GM12878 (cell line): Measurements from ENCODE around the gene RPUSD1. TPM values are rescaled to one million over a fixed set of nuclear protein-coding genes. Genes with fewer than 3 reads are reported as not detected.

Source experiments
- ATAC-seq: fragments of 200-7000 bp; cut with Tn5 transposase; 3 replicates; pipeline ENCODE4 v1.9.1; 2020; ENCODE audit warnings: mild to moderate bottlenecking, moderate library complexity
- BruUV-seq: library from RNA; stranded (reverse); fragments of 400-500 nt; replicated peaks from 2 replicates; lab custom pipeline; 2021; lab: Mats Ljungman, UMichigan
- CTCF ChIA-PET: fragments of 300-600 bp; sonication (Branson Sonifier 250); formaldehyde crosslinking; extraction: SDS; loops from one replicate; lab custom pipeline; 2021; ENCODE audit warnings: inconsistent platforms; lab: Yijun Ruan, JAX
- POLR2A ChIA-PET: fragments of 350-600 bp; formaldehyde crosslinking; extraction: SDS; loops from one replicate; lab custom pipeline; 2021; ENCODE audit warnings: inconsistent platforms; lab: Charles Lee
- RAD21 ChIA-PET: fragments of 300-600 bp; sonication (Branson Sonifier 250); formaldehyde crosslinking; loops from one replicate; lab custom pipeline; 2023; ENCODE audit warnings: antibody characterized with exemption; ENCODE audit not compliant: unreplicated experiment; lab: Charles Lee
- SMC1A ChIA-PET: fragments of 300-600 bp; sonication (Branson Sonifier 250); formaldehyde crosslinking; loops from one replicate; lab custom pipeline; 2023; ENCODE audit not compliant: unreplicated experiment, uncharacterized antibody; lab: Charles Lee
- DNase-seq: peaks from one replicate; pipeline ENCODE4 v3.0.0-alpha.2; 2011; ENCODE audit warnings: low read depth, low spot score
- FAIRE-seq: peaks from 3 replicates; lab custom pipeline; 2011; peaks lifted over from hg19 to GRCh38; lab: Jason Lieb, UNC
- H2AFZ ChIP-seq: 2 replicates; pipeline ENCODE4 v1.6.0; 2011; ENCODE audit warnings: low read depth, low read length, control low read depth; ENCODE audit not compliant: control insufficient read depth
- H3K27ac ChIP-seq: 2 replicates; pipeline ENCODE4 v1.5.1; 2011; ENCODE audit warnings: control low read depth; ENCODE audit not compliant: control insufficient read depth, insufficient read depth
- H3K27me3 ChIP-seq, 2 experiments: replicated peaks in 1 of 2; 2 replicates each; pipeline versions ENCODE4 v1.6.0 to v1.6.1; 2011; ENCODE audit warnings: low read length in 1 of 2; ENCODE audit not compliant: control insufficient read depth in 2 of 2, insufficient read depth in 2 of 2
- H3K36me3 ChIP-seq, 2 experiments: 2 replicates each; pipeline ENCODE4 v1.5.1; 2011; ENCODE audit warnings: low read length in 1 of 2; ENCODE audit not compliant: control insufficient read depth in 2 of 2, insufficient read depth in 2 of 2
- H3K4me1 ChIP-seq: 2 replicates; pipeline ENCODE4 v1.6.1; 2011; ENCODE audit warnings: mild to moderate bottlenecking, low read length, moderate library complexity, mixed read lengths; ENCODE audit not compliant: control insufficient read depth, insufficient read depth
- H3K4me2 ChIP-seq: 2 replicates; pipeline ENCODE4 v1.6.0; 2011; ENCODE audit warnings: control low read depth; ENCODE audit not compliant: control insufficient read depth, insufficient read depth
- H3K4me3 ChIP-seq: fragments of 200-600 bp; sonication (generic); 2 replicates; pipeline ENCODE4 v1.5.1; 2016
- H3K79me2 ChIP-seq: 2 replicates; pipeline ENCODE4 v1.6.0; 2011; ENCODE audit warnings: low read length; ENCODE audit not compliant: control insufficient read depth, insufficient read depth
- H3K9ac ChIP-seq: 2 replicates; pipeline ENCODE4 v1.8.0; 2011; ENCODE audit warnings: low read length, control low read depth, mixed read lengths; ENCODE audit not compliant: control insufficient read depth, insufficient read depth
- H3K9me3 ChIP-seq: replicated peaks from 3 replicates; pipeline ENCODE4 v1.5.1; 2011; ENCODE audit warnings: mild to moderate bottlenecking, low read length; ENCODE audit not compliant: control insufficient read depth, insufficient read depth
- H4K20me1 ChIP-seq: 2 replicates; pipeline ENCODE4 v1.6.0; 2011; ENCODE audit not compliant: control insufficient read depth, insufficient read depth
- ATF3 ChIP-seq: IDR thresholded peaks from 2 replicates; pipeline ENCODE4 v1.6.1; 2011; ENCODE audit warnings: low read depth, mild to moderate bottlenecking, low read length, moderate library complexity, borderline replicate concordance; ENCODE audit errors: extremely low read depth
- CBFB ChIP-seq: IDR thresholded peaks from 2 replicates; pipeline ENCODE4 v1.6.1; 2016; ENCODE audit warnings: antibody characterized with exemption, low read depth
- CEBPB ChIP-seq, 2 experiments: fragments of 150-350 bp in 1 of 2; IDR thresholded peaks; 2 replicates each; pipeline ENCODE4 v1.6.1; 2012 to 2014; ENCODE audit warnings: low read depth in 2 of 2, low read length in 2 of 2, borderline replicate concordance in 1 of 2, inconsistent platforms in 1 of 2
- IKZF2 ChIP-seq, 2 experiments: fragments of 450-650 bp; IDR thresholded peaks; 2 replicates each; pipeline ENCODE4 v1.6.1; 2017; ENCODE audit warnings: mild to moderate bottlenecking in 2 of 2, moderate library complexity in 2 of 2
- IRF4 ChIP-seq: IDR thresholded peaks from 2 replicates; pipeline ENCODE4 v1.6.1; 2011; ENCODE audit warnings: low read depth, low read length
- IRF5 ChIP-seq: fragments of 450-650 bp; IDR thresholded peaks from 2 replicates; pipeline ENCODE4 v1.6.1; 2017; ENCODE audit warnings: borderline replicate concordance
- NFYA ChIP-seq: IDR thresholded peaks from 2 replicates; pipeline ENCODE4 v1.6.1; 2011; ENCODE audit warnings: low read depth, mild to moderate bottlenecking, low read length, improper control_type of control experiment, borderline replicate concordance
- ZNF217 ChIP-seq: fragments of 450-650 bp; IDR thresholded peaks from 2 replicates; pipeline ENCODE4 v1.6.1; 2017; ENCODE audit warnings: antibody characterized with exemption, mild to moderate bottlenecking
- ZNF592 ChIP-seq: fragments of 450-650 bp; IDR thresholded peaks from 2 replicates; pipeline ENCODE4 v1.6.1; 2017; ENCODE audit warnings: mild to moderate bottlenecking, moderate library complexity
- WGBS: methylation state at CpG from one replicate; pipeline ENCODE4 v1.1.6; 2016; ENCODE audit warnings: low lambda C conversion rate; ENCODE audit not compliant: insufficient replicate concordance, insufficient coverage; ENCODE audit errors: missing lambda C conversion rate; 5-methylcytosine and 5-hydroxymethylcytosine counted together
- in situ Hi-C: fragments of 300-500 bp; cut with MboI; formaldehyde crosslinking; loops from 9 replicates; pipeline ENCODE4 v1.14.3; 2018; ENCODE audit warnings: mixed read lengths
- intact Hi-C: fragments of 100-400 bp; cut with micrococcal nuclease; formaldehyde crosslinking; loops from one replicate; pipeline ENCODE4 v1.14.2; 2022; ENCODE audit not compliant: unreplicated experiment
- polyA plus RNA-seq, 11 experiments: library from polyadenylated mRNA; depleted of rRNA in 4 of 11; unstranded in 6 of 11; stranded (reverse) in 5 of 11; fragments of >200 nt; fragmentation: Nextera tagmentation in 4 of 11; fragmentation: Illumina TruSeq in 1 of 11; extraction: Ambion mirVana in 4 of 11; extraction: Trizol in 1 of 11; gene quantifications; 1 replicate in 1 of 11; 2 replicates in 10 of 11; pipeline versions ENCODE4 v1.2.1 to v1.2.3, GENCODE V29; 2011 to 2016; ENCODE audit warnings: inconsistent platforms in 2 of 11, missing spikeins in 2 of 11, low read depth in 1 of 11
- total RNA-seq, 4 experiments: library from RNA; depleted of rRNA in 3 of 4; stranded (reverse); fragments of >200 nt in 3 of 4; fragmentation: Illumina TruSeq in 1 of 4; extraction: Trizol in 1 of 4; gene quantifications; 2 replicates each; pipeline versions ENCODE4 v1.2.1 to v1.2.3, GENCODE V29; 2013 to 2021

RPUSD1 gene
- total and polyA plus RNA-seq, 10 of the 15 experiments (the other 5 are each of a cell fraction or from before 2014, with no cell fraction given): 0.55 to 49.9 (median 21.1) TPM

- H3K9me3 ChIP-seq: no peaks in the 10 kb centered on the region
- H3K4me1 ChIP-seq: no peaks in the 10 kb centered on the region
- ATAC-seq: no peak
- TF ChIP-seq IKZF2 (IDR thresholded peaks at IDR 0.05) (no peak), NFYA (no peak), IRF4 (no peak)
- H3K27me3 ChIP-seq: peaks cover 0 to 2% of the 10 kb centered on the region in 2 experiments; a peak in 3 of 4 replicates
- no peaks in the 10 kb centered on the region for H3K79me2 ChIP-seq
- CTCF ChIA-PET: no interaction called here
- 97% methylated on average over 35 of the region's 38 CpGs for WGBS
- RAD21 ChIA-PET: no interaction called here
- no peak overlapping the region for H2AFZ ChIP-seq
- intact Hi-C loops (no loop called here), in situ Hi-C loops (no loop called here)
- no TSS peak for BruUV-seq
- POLR2A ChIA-PET: no interaction called here
- peaks cover 0 to 6% of the 10 kb centered on the region in 2 experiments; a peak in 2 of 4 replicates for H3K36me3 ChIP-seq
- H3K4me3 ChIP-seq: no peak overlapping the region
- no peaks in the 10 kb centered on the region for H4K20me1 ChIP-seq
- no peak for DNase-seq
- no peak overlapping the region for H3K27ac ChIP-seq
- SMC1A ChIA-PET: no interaction called here
- no peak for FAIRE-seq
- no peak overlapping the region for H3K9ac ChIP-seq
- H3K4me2 ChIP-seq: no peak overlapping the region
Measured at GRCh38 chr16:796296-797119, 8.3 kb upstream of the RPUSD1 start.

- WGBS: 83% methylated on average over 28 of the region's 33 CpGs
- H2AFZ ChIP-seq: no peak overlapping the region
- H3K36me3 ChIP-seq: peaks cover 0 to 13% of the 10 kb centered on the region in 2 experiments; a peak in 2 of 4 replicates
- ChIA-PET POLR2A (no interaction called here), CTCF (no interaction called here), RAD21 (no interaction called here), SMC1A (no interaction called here)
- no peaks in the 10 kb centered on the region for H3K79me2 ChIP-seq
- intact Hi-C loops: no loop called here
- H3K9ac ChIP-seq: no peak overlapping the region
- FAIRE-seq: no peak
- no peaks in the 10 kb centered on the region for H3K9me3 ChIP-seq
- in situ Hi-C loops: no loop called here
- H3K27me3 ChIP-seq: peaks cover 0 to 2% of the 10 kb centered on the region in 2 experiments; a peak in 3 of 4 replicates
- DNase-seq: no peak
- H4K20me1 ChIP-seq: no peaks in the 10 kb centered on the region
- no peak overlapping the region for H3K27ac ChIP-seq
- ATAC-seq: no peak
- no TSS peak for BruUV-seq
- TF ChIP-seq ZNF217: no peak
- TF ChIP-seq CBFB: no peak
- no peak for TF ChIP-seq ZNF592
- no peak for TF ChIP-seq CEBPB (IDR thresholded peaks at IDR 0.05; ENCODE audit: borderline replicate concordance in 1 of 2, low read depth in 2 of 2, low read length in 2 of 2)
- no peak for TF ChIP-seq IRF5
- TF ChIP-seq IRF4: no peak
- no peak for TF ChIP-seq ATF3
- no peak overlapping the region for H3K4me3 ChIP-seq
- no peak overlapping the region for H3K4me2 ChIP-seq
- H3K4me1 ChIP-seq: no peaks in the 10 kb centered on the region
Measured at GRCh38 chr16:795580-796229, 7.5 kb upstream of the RPUSD1 start.
